ENCODE results near the gene RTN4IP1. TPM values are rescaled to one million over a fixed set of nuclear protein-coding genes. Genes with fewer than 3 reads are reported as not detected.

RTN4IP1 gene
- total RNA-seq, 1 experiment from 2014 or later: 19.2 TPM

DNA sequence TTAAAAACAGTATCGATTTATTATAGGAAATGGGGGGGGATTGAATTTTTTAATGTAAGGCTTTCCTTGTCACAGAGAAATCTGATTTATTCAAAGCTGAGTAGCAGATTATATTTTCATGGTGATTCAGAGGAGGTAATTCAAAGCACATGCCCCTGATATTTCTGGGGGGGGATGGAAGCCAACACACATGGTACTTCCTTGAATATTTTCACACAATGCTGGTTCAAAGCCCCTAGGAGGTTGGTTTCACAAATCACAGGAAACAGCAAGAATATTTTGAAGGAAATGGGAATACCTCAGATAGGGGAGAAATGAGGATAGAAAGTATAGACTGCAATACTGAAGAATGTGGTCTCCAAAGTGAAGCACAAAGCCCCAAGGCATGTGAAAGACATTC lies 98.8 kb downstream of the RTN4IP1 start:
- ATAC-seq (no peak), DNase-seq (ENCODE audit: low spot score) (no peak)
- Mint-ChIP-seq H3K27me3 (ENCODE audit: low read depth) (no peaks in the 10 kb centered on the region), H3K27ac (no peak overlapping the region), H3K36me3 (no peaks in the 10 kb centered on the region), H3K9me3 (no peaks in the 10 kb centered on the region), H3K4me1 (peaks cover 13% of the 10 kb centered on the region), H3K4me3 (no peak overlapping the region)
- ChIA-PET POLR2A (no interaction called here), CTCF (interaction anchor here (0.6 kb wide), 1 partner anchor 468 kb away, joined by 5 read pairs; no protein-coding TSS in a partner anchor)
- no peak for TF ChIP-seq ZNF396 (CRISPR knock-in tag; IDR thresholded peaks at IDR 0.05; ENCODE audit: borderline replicate concordance)
- no peak for TF ChIP-seq CBFB (CRISPR knock-in tag; IDR thresholded peaks at IDR 0.05; ENCODE audit: low read depth)
- TF ChIP-seq ZNF671 (CRISPR knock-in tag; IDR thresholded peaks at IDR 0.05): no peak
- TF ChIP-seq KAT7 (CRISPR knock-in tag; IDR thresholded peaks at IDR 0.05; ENCODE audit: borderline replicate concordance): no peak
- TF ChIP-seq PRRX2 (CRISPR knock-in tag; IDR thresholded peaks at IDR 0.05): no peak
- no peak for TF ChIP-seq ZNF138 (CRISPR knock-in tag; conservative IDR thresholded peaks at IDR 0.05)
- TF ChIP-seq NR3C1 (CRISPR knock-in tag; conservative IDR thresholded peaks at IDR 0.05; ENCODE audit: low read depth): no peak
- TF ChIP-seq, protein P1, sequence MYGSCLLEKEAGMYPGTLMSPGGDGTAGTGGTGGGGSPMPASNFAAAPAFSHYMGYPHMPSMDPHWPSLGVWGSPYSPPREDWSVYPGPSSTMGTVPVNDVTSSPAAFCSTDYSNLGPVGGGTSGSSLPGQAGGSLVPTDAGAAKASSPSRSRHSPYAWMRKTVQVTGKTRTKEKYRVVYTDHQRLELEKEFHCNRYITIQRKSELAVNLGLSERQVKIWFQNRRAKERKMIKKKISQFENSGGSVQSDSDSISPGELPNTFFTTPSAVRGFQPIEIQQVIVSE (CRISPR knock-in tag; IDR thresholded peaks at IDR 0.05; ENCODE audit: borderline replicate concordance): no peak
- no peak for TF ChIP-seq ETV6 (CRISPR knock-in tag; IDR thresholded peaks at IDR 0.05)
- TF ChIP-seq, protein P2, sequence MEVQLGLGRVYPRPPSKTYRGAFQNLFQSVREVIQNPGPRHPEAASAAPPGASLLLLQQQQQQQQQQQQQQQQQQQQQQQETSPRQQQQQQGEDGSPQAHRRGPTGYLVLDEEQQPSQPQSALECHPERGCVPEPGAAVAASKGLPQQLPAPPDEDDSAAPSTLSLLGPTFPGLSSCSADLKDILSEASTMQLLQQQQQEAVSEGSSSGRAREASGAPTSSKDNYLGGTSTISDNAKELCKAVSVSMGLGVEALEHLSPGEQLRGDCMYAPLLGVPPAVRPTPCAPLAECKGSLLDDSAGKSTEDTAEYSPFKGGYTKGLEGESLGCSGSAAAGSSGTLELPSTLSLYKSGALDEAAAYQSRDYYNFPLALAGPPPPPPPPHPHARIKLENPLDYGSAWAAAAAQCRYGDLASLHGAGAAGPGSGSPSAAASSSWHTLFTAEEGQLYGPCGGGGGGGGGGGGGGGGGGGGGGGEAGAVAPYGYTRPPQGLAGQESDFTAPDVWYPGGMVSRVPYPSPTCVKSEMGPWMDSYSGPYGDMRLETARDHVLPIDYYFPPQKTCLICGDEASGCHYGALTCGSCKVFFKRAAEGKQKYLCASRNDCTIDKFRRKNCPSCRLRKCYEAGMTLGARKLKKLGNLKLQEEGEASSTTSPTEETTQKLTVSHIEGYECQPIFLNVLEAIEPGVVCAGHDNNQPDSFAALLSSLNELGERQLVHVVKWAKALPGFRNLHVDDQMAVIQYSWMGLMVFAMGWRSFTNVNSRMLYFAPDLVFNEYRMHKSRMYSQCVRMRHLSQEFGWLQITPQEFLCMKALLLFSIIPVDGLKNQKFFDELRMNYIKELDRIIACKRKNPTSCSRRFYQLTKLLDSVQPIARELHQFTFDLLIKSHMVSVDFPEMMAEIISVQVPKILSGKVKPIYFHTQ (CRISPR knock-in tag; IDR thresholded peaks at IDR 0.05): no peak
- TF ChIP-seq TP53 (CRISPR knock-in tag; IDR thresholded peaks at IDR 0.05): no peak
- no peak for TF ChIP-seq MXD4 (CRISPR knock-in tag; IDR thresholded peaks at IDR 0.05; ENCODE audit: borderline replicate concordance)
- TF ChIP-seq, protein P3, sequence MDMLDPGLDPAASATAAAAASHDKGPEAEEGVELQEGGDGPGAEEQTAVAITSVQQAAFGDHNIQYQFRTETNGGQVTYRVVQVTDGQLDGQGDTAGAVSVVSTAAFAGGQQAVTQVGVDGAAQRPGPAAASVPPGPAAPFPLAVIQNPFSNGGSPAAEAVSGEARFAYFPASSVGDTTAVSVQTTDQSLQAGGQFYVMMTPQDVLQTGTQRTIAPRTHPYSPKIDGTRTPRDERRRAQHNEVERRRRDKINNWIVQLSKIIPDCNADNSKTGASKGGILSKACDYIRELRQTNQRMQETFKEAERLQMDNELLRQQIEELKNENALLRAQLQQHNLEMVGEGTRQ (CRISPR knock-in tag; IDR thresholded peaks at IDR 0.05): no peak
- TF ChIP-seq, protein P4, sequence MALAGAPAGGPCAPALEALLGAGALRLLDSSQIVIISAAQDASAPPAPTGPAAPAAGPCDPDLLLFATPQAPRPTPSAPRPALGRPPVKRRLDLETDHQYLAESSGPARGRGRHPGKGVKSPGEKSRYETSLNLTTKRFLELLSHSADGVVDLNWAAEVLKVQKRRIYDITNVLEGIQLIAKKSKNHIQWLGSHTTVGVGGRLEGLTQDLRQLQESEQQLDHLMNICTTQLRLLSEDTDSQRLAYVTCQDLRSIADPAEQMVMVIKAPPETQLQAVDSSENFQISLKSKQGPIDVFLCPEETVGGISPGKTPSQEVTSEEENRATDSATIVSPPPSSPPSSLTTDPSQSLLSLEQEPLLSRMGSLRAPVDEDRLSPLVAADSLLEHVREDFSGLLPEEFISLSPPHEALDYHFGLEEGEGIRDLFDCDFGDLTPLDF (CRISPR knock-in tag; IDR thresholded peaks at IDR 0.05): no peak
- TF ChIP-seq ESRRA (CRISPR knock-in tag; IDR thresholded peaks at IDR 0.05; ENCODE audit: borderline replicate concordance): no peak

DNA sequence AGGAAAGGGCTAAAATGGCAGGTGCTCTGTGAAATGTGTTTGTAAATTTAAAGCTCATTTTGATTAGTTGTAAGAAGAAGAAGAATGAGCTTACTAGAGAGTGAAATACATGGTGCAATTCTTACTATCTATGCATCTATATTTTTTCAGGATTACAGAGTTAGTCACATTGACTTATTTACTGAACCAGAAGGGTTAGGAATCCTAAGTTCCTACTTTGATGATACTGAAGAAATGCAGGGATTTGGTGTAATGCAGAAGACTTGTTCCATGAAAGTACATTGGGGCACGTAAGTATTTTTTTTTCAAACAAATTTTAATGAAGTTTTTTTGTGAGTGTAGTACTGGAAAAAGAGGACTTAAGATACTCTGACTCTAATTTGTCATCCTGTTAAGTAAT lies 99.3 kb downstream of the RTN4IP1 start:
- Mint-ChIP-seq H3K27me3 (ENCODE audit: low read depth) (no peaks in the 10 kb centered on the region), H3K4me3 (no peak overlapping the region), H3K4me1 (peaks cover 13% of the 10 kb centered on the region), H3K9me3 (no peaks in the 10 kb centered on the region), H3K27ac (no peak overlapping the region), H3K36me3 (no peaks in the 10 kb centered on the region)
- DNase-seq (ENCODE audit: low spot score): no peak
- no peak for ATAC-seq
- ChIA-PET CTCF (no interaction called here), POLR2A (no interaction called here)
- TF ChIP-seq ZNF396 (CRISPR knock-in tag; IDR thresholded peaks at IDR 0.05; ENCODE audit: borderline replicate concordance) (no peak), ZNF232 (CRISPR knock-in tag; IDR thresholded peaks at IDR 0.05) (no peak)
- TF ChIP-seq, protein P5, sequence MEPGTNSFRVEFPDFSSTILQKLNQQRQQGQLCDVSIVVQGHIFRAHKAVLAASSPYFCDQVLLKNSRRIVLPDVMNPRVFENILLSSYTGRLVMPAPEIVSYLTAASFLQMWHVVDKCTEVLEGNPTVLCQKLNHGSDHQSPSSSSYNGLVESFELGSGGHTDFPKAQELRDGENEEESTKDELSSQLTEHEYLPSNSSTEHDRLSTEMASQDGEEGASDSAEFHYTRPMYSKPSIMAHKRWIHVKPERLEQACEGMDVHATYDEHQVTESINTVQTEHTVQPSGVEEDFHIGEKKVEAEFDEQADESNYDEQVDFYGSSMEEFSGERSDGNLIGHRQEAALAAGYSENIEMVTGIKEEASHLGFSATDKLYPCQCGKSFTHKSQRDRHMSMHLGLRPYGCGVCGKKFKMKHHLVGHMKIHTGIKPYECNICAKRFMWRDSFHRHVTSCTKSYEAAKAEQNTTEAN (CRISPR knock-in tag; IDR thresholded peaks at IDR 0.05): no peak
- TF ChIP-seq, protein P6, sequence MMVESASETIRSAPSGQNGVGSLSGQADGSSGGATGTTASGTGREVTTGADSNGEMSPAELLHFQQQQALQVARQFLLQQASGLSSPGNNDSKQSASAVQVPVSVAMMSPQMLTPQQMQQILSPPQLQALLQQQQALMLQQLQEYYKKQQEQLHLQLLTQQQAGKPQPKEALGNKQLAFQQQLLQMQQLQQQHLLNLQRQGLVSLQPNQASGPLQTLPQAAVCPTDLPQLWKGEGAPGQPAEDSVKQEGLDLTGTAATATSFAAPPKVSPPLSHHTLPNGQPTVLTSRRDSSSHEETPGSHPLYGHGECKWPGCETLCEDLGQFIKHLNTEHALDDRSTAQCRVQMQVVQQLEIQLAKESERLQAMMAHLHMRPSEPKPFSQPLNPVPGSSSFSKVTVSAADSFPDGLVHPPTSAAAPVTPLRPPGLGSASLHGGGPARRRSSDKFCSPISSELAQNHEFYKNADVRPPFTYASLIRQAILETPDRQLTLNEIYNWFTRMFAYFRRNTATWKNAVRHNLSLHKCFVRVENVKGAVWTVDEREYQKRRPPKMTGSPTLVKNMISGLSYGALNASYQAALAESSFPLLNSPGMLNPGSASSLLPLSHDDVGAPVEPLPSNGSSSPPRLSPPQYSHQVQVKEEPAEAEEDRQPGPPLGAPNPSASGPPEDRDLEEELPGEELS (CRISPR knock-in tag; IDR thresholded peaks at IDR 0.05): no peak
- TF ChIP-seq, protein P7, sequence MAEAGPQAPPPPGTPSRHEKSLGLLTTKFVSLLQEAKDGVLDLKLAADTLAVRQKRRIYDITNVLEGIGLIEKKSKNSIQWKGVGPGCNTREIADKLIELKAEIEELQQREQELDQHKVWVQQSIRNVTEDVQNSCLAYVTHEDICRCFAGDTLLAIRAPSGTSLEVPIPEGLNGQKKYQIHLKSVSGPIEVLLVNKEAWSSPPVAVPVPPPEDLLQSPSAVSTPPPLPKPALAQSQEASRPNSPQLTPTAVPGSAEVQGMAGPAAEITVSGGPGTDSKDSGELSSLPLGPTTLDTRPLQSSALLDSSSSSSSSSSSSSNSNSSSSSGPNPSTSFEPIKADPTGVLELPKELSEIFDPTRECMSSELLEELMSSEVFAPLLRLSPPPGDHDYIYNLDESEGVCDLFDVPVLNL (CRISPR knock-in tag; IDR thresholded peaks at IDR 0.05; ENCODE audit: borderline replicate concordance, low read depth): no peak
- TF ChIP-seq, protein P8, sequence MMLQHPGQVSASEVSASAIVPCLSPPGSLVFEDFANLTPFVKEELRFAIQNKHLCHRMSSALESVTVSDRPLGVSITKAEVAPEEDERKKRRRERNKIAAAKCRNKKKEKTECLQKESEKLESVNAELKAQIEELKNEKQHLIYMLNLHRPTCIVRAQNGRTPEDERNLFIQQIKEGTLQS (CRISPR knock-in tag; conservative IDR thresholded peaks at IDR 0.05): no peak
- TF ChIP-seq, protein P9, sequence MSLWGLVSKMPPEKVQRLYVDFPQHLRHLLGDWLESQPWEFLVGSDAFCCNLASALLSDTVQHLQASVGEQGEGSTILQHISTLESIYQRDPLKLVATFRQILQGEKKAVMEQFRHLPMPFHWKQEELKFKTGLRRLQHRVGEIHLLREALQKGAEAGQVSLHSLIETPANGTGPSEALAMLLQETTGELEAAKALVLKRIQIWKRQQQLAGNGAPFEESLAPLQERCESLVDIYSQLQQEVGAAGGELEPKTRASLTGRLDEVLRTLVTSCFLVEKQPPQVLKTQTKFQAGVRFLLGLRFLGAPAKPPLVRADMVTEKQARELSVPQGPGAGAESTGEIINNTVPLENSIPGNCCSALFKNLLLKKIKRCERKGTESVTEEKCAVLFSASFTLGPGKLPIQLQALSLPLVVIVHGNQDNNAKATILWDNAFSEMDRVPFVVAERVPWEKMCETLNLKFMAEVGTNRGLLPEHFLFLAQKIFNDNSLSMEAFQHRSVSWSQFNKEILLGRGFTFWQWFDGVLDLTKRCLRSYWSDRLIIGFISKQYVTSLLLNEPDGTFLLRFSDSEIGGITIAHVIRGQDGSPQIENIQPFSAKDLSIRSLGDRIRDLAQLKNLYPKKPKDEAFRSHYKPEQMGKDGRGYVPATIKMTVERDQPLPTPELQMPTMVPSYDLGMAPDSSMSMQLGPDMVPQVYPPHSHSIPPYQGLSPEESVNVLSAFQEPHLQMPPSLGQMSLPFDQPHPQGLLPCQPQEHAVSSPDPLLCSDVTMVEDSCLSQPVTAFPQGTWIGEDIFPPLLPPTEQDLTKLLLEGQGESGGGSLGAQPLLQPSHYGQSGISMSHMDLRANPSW (CRISPR knock-in tag; conservative IDR thresholded peaks at IDR 0.05; ENCODE audit: low read depth): no peak

Measured in WTC11 (cell line).